Measurements from ENCODE around the gene HIPK2.

- TF ChIP-seq CTCF (conservative IDR thresholded peaks at IDR 0.05 in 1 of 2, IDR thresholded peaks at IDR 0.05 in 1 of 2; ENCODE audit: extremely low read depth in 1 of 2, insufficient read depth in 1 of 2, low read depth in 1 of 2, low read length in 2 of 2) = no peak
- TF ChIP-seq EZH2 (IDR thresholded peaks at IDR 0.05; ENCODE audit: borderline replicate concordance, low read length) = no peak
These were observed 35.9 kb upstream of the HIPK2 start for GRCh38 chr7:139813689-139814088.
